Kidney (tissue), 14 donors: Measurements from ENCODE around the gene CEP120. TPM values are rescaled to one million over a fixed set of nuclear protein-coding genes. Genes with fewer than 3 reads are reported as not detected.

Experiments
- DNase-seq, 5 donors: peaks; one replicate each; pipeline ENCODE4 v3.0.0-alpha.2; 2013 to 2020
- FAIRE-seq: peaks from 2 replicates; lab custom pipeline; 2012; peaks lifted over from hg19 to GRCh38; lab: Jason Lieb, UNC
- H3K27ac ChIP-seq, 2 donors: one replicate each; pipeline ENCODE4 v1.7.0; 2013; ENCODE audit warnings: low read depth in 2 of 2, low read length in 2 of 2, inconsistent platforms in 1 of 2
- H3K27me3 ChIP-seq: one replicate; pipeline ENCODE4 v1.7.1; 2013; ENCODE audit warnings: low read length, inconsistent platforms; ENCODE audit not compliant: control insufficient read depth, insufficient read depth
- H3K36me3 ChIP-seq, 3 donors: one replicate each; pipeline versions ENCODE4 v1.7.0 to v1.7.1; 2013; ENCODE audit warnings: low read length in 3 of 3, control low read depth in 1 of 3, inconsistent platforms in 1 of 3; ENCODE audit not compliant: insufficient read depth in 3 of 3, control insufficient read depth in 2 of 3
- H3K4me1 ChIP-seq, 3 donors: one replicate each; pipeline versions ENCODE4 v1.7.0 to v1.7.1; 2013; ENCODE audit warnings: low read length in 3 of 3, inconsistent platforms in 1 of 3, low read depth in 1 of 3; ENCODE audit not compliant: control insufficient read depth in 2 of 3, insufficient read depth in 2 of 3
- H3K4me3 ChIP-seq, 3 donors: one replicate each; pipeline versions ENCODE4 v1.7.0 to v1.8.1; 2013; ENCODE audit warnings: low read length in 3 of 3, control low read depth in 1 of 3, inconsistent platforms in 1 of 3
- H3K9ac ChIP-seq, 3 donors: one replicate each; pipeline versions ENCODE4 v1.7.0 to v1.7.1; 2013; ENCODE audit warnings: low read length in 3 of 3, control low read depth in 1 of 3, inconsistent platforms in 1 of 3
- H3K9me3 ChIP-seq, 3 donors: one replicate each; pipeline versions ENCODE4 v1.7.0 to v1.7.1; 2013; ENCODE audit warnings: low read length in 3 of 3, control low read depth in 1 of 3, inconsistent platforms in 1 of 3; ENCODE audit not compliant: control insufficient read depth in 2 of 3, insufficient read depth in 1 of 3
- CTCF ChIP-seq: IDR thresholded peaks from 3 replicates; pipeline ENCODE4 v1.5.1; 2012; ENCODE audit warnings: mild to moderate bottlenecking, moderate library complexity, borderline replicate concordance; ENCODE audit not compliant: insufficient read depth; ENCODE audit errors: extremely low read depth
- intact Hi-C: fragments of 100-400 bp; cut with DNase I; formaldehyde crosslinking; loops from one replicate; pipeline ENCODE4 v1.11.1; 2022
- polyA plus RNA-seq: library from polyadenylated mRNA; stranded (reverse); fragments of 350-450 nt; fragmentation: Illumina TruSeq; extraction: RNeasy Lipid Tissue Mini Kit (QIAGEN cat#74804); gene quantifications from one replicate; pipeline ENCODE4 v1.2.3, GENCODE V29; 2014; ENCODE audit warnings: low read depth, low replicate concordance; ENCODE audit not compliant: insufficient read depth
- total RNA-seq: library from RNA; stranded (reverse); fragmentation: NEBNext Ultra II Directional; extraction: Animal tissue kit (Norgen Biotek cat#: 25700); gene quantifications from one replicate; pipeline ENCODE4 v1.2.1, GENCODE V29; 2021
- donor health status: control.
- donor health status: control.
- donor health status: control.
- donor health status: control.
- donor health status: control.
- donor health status: DM: yes; HTN: yes; CAD: no.
- donor health status: Normal renal cell carcinoma (clear cell type).

Gene CEP120
- total and polyA plus RNA-seq, 2 donors from 2014 or later, result 4.6 to 22.1 TPM

- Histone ChIP-seq H3K9ac (no peak overlapping the region), H3K9me3 (no peaks in the 10 kb centered on the region), H3K4me1 (no peaks in the 10 kb centered on the region), H3K27ac (no peak overlapping the region), H3K4me3 (no peak overlapping the region), H3K27me3 (no peaks in the 10 kb centered on the region), H3K36me3 (no peaks in the 10 kb centered on the region)
- intact Hi-C loops, result no loop called here
- no peak for TF ChIP-seq CTCF
- DNase-seq (no peak), FAIRE-seq (no peak)
Measured at GRCh38 chr5:123429993-123430392, 6.8 kb upstream of the CEP120 start.

GRCh38 chr5:123429221-123429954, 6.2 kb upstream of the CEP120 start:
- Histone ChIP-seq H3K36me3 (no peaks in the 10 kb centered on the region), H3K27ac (no peak overlapping the region), H3K9ac (no peak overlapping the region), H3K4me1 (no peaks in the 10 kb centered on the region), H3K27me3 (no peaks in the 10 kb centered on the region), H3K4me3 (no peak overlapping the region), H3K9me3 (no peaks in the 10 kb centered on the region)
- no peak for TF ChIP-seq CTCF
- intact Hi-C loops, result no loop called here
- no peak for DNase-seq
- no peak for FAIRE-seq

- no peak for TF ChIP-seq CTCF
- FAIRE-seq (no peak), DNase-seq (no peak)
- Histone ChIP-seq H3K36me3 (no peaks in the 10 kb centered on the region), H3K4me3 (no peak overlapping the region), H3K9ac (no peak overlapping the region), H3K27ac (no peak overlapping the region), H3K27me3 (no peaks in the 10 kb centered on the region), H3K9me3 (no peaks in the 10 kb centered on the region), H3K4me1 (no peaks in the 10 kb centered on the region)
- intact Hi-C loops, result no loop called here
Measured at GRCh38 chr5:123428521-123429220, 5.5 kb upstream of the CEP120 start.
